Posterior vena cava (tissue), 2 donors: Measurements from ENCODE around the gene AFAP1. TPM values are rescaled to one million over a fixed set of nuclear protein-coding genes. Genes with fewer than 3 reads are reported as not detected.
A peak's percentile ranks its signal among the peaks of the same experiment; 100 is the strongest.
"Not testable (repeated sequence)": the region's sequence is repeated elsewhere in the genome, so short reads cannot be mapped to it uniquely, and the experiment has no call there.

Experiments used
- DNase-seq: peaks from one replicate; pipeline ENCODE4 v3.0.0-alpha.2; 2020; ENCODE audit warnings: low spot score
- intact Hi-C, 2 donors: fragments of 100-400 bp; cut with DNase I; formaldehyde crosslinking; loops; one replicate each; pipeline versions ENCODE4 v1.14.1 to v1.14.2; 2022 to 2023
- total RNA-seq, 2 donors: library from RNA; stranded (reverse); fragmentation: NEBNext Ultra II Directional; extraction: Animal tissue kit (Norgen Biotek cat#: 25700); gene quantifications; one replicate each; pipeline ENCODE4 v1.2.1, GENCODE V29; 2021
- donor health status: DM: yes; HTN: yes; CAD: no.
- donor health status: DM: yes; HTN: yes; CAD: no.

The AFAP1 gene
- total RNA-seq, 2 donors from 2014 or later: 45.3 TPM

DNA sequence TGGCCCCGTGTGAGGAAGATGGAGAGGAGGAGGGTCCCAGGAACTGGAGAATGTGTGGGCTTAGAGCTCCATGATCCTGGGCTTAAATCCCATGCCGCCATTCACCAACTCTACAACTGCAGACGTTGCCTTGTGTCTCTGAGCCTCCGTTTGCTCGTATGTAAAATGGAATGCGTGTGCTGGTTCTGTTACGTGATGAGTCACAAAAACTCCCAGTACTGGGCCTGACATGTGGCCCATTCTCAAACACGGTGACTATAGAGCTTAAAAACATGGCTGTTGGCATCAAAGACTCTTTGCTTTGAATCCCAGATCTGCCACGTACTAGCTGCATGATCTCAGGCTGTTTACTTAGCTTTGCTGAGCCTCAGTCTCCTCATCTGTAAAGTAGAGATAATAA lies 13.0 kb upstream of the AFAP1 start:
- peak; percentile 8 for DNase-seq
- intact Hi-C loops: no loop called here

DNA sequence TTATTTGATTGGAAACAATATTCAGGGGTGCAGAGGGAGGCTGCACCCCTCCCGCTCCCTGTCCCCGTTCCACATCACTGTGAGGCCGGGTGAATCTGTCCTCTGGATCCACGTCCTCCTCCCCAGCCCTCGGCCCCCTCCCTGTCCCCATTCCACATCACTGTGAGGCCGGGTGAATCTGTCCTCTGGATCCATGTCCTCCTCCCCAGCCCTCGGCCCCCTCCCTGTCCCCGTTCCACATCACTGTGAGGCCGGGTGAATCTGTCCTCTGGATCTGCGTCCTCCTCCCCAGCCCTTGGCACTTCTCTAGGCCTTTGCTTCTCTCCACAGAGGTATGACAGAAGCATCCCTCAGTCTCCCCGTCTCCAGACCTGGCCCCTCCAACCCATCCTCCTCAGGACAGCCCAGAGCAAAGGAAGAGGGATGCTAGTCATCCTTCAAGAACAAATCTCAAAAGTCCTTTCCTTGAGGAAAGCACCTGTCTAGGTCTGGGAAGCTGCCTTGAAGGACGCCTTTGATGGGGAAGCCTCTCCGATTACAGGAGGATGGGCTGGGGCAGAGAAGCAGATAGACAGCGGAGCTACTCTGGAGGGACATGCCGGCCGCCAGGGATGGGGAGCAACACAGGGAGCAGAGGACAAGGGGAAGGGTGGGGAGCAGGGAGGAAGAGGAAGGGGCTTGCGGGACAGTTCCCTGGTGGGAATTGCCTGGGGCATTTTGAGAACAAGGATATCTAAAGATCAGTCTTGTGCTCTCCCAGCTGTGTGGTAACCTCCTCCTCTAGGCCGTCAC lies 10.8 kb upstream of the AFAP1 start:
- DNase-seq: peak; percentile 62
- intact Hi-C loops: no loop called here

GRCh38 chr4:7949759-7950158 lies 10.1 kb upstream of the AFAP1 start:
- intact Hi-C loops: no loop called here
- DNase-seq: peak; percentile 48

DNA sequence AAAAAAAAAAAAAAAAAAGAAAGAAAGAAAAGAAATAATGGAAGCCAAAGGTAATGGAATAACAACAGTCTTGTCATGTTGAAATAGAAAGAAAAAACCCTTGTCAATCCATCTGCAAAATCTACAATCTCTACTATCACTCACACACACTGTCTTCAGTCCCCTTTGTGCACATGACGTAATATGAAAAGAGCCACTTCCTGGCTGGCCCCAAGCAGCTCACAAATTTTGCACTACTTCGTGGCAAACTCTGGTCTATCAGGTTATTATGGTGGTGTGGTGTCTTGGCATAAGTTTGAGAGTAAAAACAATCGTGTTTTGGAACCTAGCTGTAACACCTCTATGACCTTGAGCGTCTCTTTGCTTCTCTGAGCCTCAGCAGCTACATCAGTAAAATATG lies 8.3 kb upstream of the AFAP1 start:
- peak; percentile 4 for DNase-seq

GRCh38 chr4:7945709-7946380 lies 6.2 kb upstream of the AFAP1 start:
- intact Hi-C loops: no loop called here
- peak; percentile 76 for DNase-seq

More for the DNA sequence above, 8.3 kb upstream of the AFAP1 start:
- intact Hi-C loops: no loop called here

- intact Hi-C loops: no loop called here
Observed at GRCh38 chr4:7944599-7945220, 5.0 kb upstream of the AFAP1 start.

GRCh38 chr4:7943688-7944087 lies 4.0 kb upstream of the AFAP1 start:
- intact Hi-C loops: not testable (repeated sequence)
- DNase-seq: peak; percentile 12

More at GRCh38 chr4:7944599-7945220, 5.0 kb upstream of the AFAP1 start:
- DNase-seq: peak; percentile 0

GRCh38 chr4:7943211-7943610 lies 3.5 kb upstream of the AFAP1 start:
- intact Hi-C loops: no loop called here
- DNase-seq: peak; percentile 25

- DNase-seq: peak; percentile 59
- intact Hi-C loops: no loop called here
Observed at GRCh38 chr4:7941965-7942496, 2.4 kb upstream of the AFAP1 start.

- peak; percentile 47 for DNase-seq
Observed at GRCh38 chr4:7941111-7941964, 1.7 kb upstream of the AFAP1 start.

GRCh38 chr4:7938609-7939376 lies 868 bp downstream of the AFAP1 start:
- intact Hi-C loops: no loop called here
- DNase-seq: peak; percentile 81

More at GRCh38 chr4:7941111-7941964, 1.7 kb upstream of the AFAP1 start:
- intact Hi-C loops: no loop called here

DNA sequence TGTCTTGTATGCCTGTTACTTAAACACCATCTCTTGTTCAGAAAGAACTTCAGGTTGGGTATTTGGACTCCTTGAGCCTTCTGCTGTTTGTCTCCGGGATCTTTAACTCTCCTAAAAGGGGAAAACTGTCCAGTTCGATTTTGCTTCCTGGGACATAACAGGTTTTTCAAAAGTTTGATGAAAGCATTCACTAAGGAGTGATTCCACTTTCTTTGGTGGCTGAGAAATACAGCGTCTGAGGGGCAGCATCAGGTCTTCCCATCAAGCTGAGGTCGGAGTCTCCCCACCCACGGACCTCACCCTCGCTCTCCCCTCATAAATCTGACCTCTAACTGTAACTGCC lies 1.4 kb downstream of the AFAP1 start:
- intact Hi-C loops: no loop called here
- DNase-seq: no peak

DNA sequence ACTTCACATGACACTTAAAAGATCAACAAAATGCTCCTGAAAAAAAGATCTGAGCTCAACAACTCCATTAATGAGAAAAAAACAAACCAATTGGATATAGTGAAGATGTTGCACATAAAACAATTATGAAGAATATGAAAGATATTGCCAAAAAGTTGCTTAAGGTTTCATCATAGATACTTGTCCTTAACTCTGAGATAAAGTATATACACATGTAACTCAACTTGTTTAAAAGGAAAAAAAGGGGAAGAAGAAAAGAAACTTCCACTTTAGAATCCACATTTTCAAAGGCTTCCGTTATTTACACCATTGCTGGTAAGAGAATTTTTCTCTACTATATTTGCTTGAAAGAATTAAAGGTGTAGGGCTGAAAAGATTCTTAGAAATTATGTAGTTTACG lies 2.7 kb downstream of the AFAP1 start:
- no peak for DNase-seq
- intact Hi-C loops: no loop called here

GRCh38 chr4:7933651-7934510 lies 5.8 kb downstream of the AFAP1 start:
- DNase-seq: no peak
- intact Hi-C loops: no loop called here

GRCh38 chr4:7932287-7932686 lies 7.4 kb downstream of the AFAP1 start:
- intact Hi-C loops: no loop called here
- no peak for DNase-seq

GRCh38 chr4:7929118-7929951 lies 10.3 kb downstream of the AFAP1 start:
- DNase-seq: no peak
- intact Hi-C loops: no loop called here

DNA sequence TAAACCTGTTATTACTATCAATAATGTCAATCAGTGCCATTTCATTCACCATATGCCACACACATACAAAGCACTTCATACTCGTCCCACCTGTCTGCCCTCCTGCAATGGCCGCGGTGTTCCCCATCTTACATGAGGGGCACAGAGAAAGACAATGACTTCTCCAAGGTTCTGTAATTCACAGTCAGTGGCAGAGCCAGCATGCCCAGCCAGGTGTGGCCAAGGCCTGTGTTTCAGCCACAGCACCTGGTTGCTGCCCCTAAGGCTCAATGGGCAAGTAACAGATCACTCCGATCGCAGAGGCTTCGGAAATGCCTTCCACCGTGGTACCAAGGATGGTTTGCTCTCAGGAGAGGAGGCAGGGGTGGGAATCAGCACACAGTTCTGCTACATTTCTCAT lies 10.9 kb downstream of the AFAP1 start:
- DNase-seq: no peak
- intact Hi-C loops: no loop called here
